ENCODE measurements around the gene KIAA1755.

GRCh38 chr20:38255393-38255792, 5.1 kb downstream of the KIAA1755 start:
- TF ChIP-seq CTCF (IDR thresholded peaks at IDR 0.05) (no peak), POLR2A (IDR thresholded peaks at IDR 0.05) (no peak)
